Esophagus muscularis mucosa (tissue), 4 donors: Measurements from ENCODE around the gene COQ10A.

Experiments used
- CTCF ChIP-seq, 3 experiments: fragments of 200-600 bp in 2 of 3; fragments of 450-650 bp in 1 of 3; sonication (generic) in 2 of 3; IDR thresholded peaks; one replicate each; pipeline ENCODE4 v1.5.1; 2017 to 2019; ENCODE audit warnings: antibody characterized with exemption in 3 of 3, mild to moderate bottlenecking in 2 of 3, moderate library complexity in 1 of 3
- EP300 ChIP-seq: sonication (generic); formaldehyde crosslinking; IDR thresholded peaks from one replicate; pipeline ENCODE4 v1.6.1; 2017; ENCODE audit warnings: antibody characterized with exemption
- POLR2A ChIP-seq: fragments of 450-650 bp; IDR thresholded peaks from one replicate; pipeline ENCODE4 v1.6.1; 2017; ENCODE audit warnings: antibody characterized with exemption, moderate library complexity, mild to moderate bottlenecking, low read depth
- POLR2AphosphoS5 ChIP-seq, 2 donors: sonication (generic); formaldehyde crosslinking; IDR thresholded peaks; one replicate each; pipeline ENCODE4 v1.6.1; 2017; ENCODE audit warnings: antibody characterized with exemption in 2 of 2

- TF ChIP-seq CTCF (IDR thresholded peaks at IDR 0.05) (no peak), POLR2A (no peak), POLR2AphosphoS5 (IDR thresholded peaks at IDR 0.05) (no peak), EP300 (no peak)
These were observed 32.1 kb downstream of the COQ10A start for GRCh38 chr12:56298828-56299227.
